ENCODE results near the gene EP400.

Gene EP400

GRCh38 chr12:131904346-131904745 is 45.4 kb upstream of the EP400 start:
- no peak for TF ChIP-seq CTCF (conservative IDR thresholded peaks at IDR 0.05; ENCODE audit: low read depth, low read length)
- DNase-seq (ENCODE audit: low read depth), result no peak
- H3K4me3 ChIP-seq (ENCODE audit: low read depth, low read length), result no peak overlapping the region

- no peak for TF ChIP-seq CTCF (conservative IDR thresholded peaks at IDR 0.05; ENCODE audit: low read depth, low read length)
- no peak for DNase-seq (ENCODE audit: low read depth)
- H3K4me3 ChIP-seq (ENCODE audit: low read depth, low read length), result no peak overlapping the region
Observed at GRCh38 chr12:131905081-131905629, 44.6 kb upstream of the EP400 start.

- TF ChIP-seq CTCF (conservative IDR thresholded peaks at IDR 0.05; ENCODE audit: low read depth, low read length), result no peak
- H3K4me3 ChIP-seq (ENCODE audit: low read depth, low read length), result no peak overlapping the region
- no peak for DNase-seq (ENCODE audit: low read depth)
Observed at GRCh38 chr12:131905630-131906091, 44.1 kb upstream of the EP400 start.

GRCh38 chr12:131907379-131908091 is 42.2 kb upstream of the EP400 start:
- no peak for DNase-seq (ENCODE audit: low read depth)
- no peak for TF ChIP-seq CTCF (conservative IDR thresholded peaks at IDR 0.05; ENCODE audit: low read depth, low read length)
- no peak overlapping the region for H3K4me3 ChIP-seq (ENCODE audit: low read depth, low read length)

GRCh38 chr12:131908092-131909080 is 41.4 kb upstream of the EP400 start:
- no peak for TF ChIP-seq CTCF (conservative IDR thresholded peaks at IDR 0.05; ENCODE audit: low read depth, low read length)
- DNase-seq (ENCODE audit: low read depth), result no peak
- no peak overlapping the region for H3K4me3 ChIP-seq (ENCODE audit: low read depth, low read length)

GRCh38 chr12:131909081-131909751 is 40.5 kb upstream of the EP400 start:
- no peak for DNase-seq (ENCODE audit: low read depth)
- H3K4me3 ChIP-seq (ENCODE audit: low read depth, low read length), result no peak overlapping the region
- TF ChIP-seq CTCF (conservative IDR thresholded peaks at IDR 0.05; ENCODE audit: low read depth, low read length), result no peak
